Fibroblast of the aortic adventitia (primary cell): ENCODE results near the gene GRIP2. TPM values are rescaled to one million over a fixed set of nuclear protein-coding genes. Genes with fewer than 3 reads are reported as not detected.
"Not testable (repeated sequence)": the region's sequence is repeated elsewhere in the genome, so short reads cannot be mapped to it uniquely, and the experiment has no call there.

Source experiments
- DNase-seq: peaks from one replicate; pipeline ENCODE4 v3.0.0-alpha.2; 2010; ENCODE audit warnings: low read depth
- H3K4me3 ChIP-seq: 2 replicates; pipeline ENCODE4 v1.5.1; 2011; ENCODE audit warnings: low read depth, mild to moderate bottlenecking, control low read depth, low read length, moderate library complexity
- CTCF ChIP-seq: IDR thresholded peaks from 2 replicates; pipeline ENCODE4 v1.5.1; 2011; ENCODE audit warnings: mild to moderate bottlenecking, low read length, control low read depth, inconsistent platforms; ENCODE audit not compliant: insufficient read depth
- total RNA-seq: library from RNA; depleted of rRNA; stranded (reverse); fragments of >200 nt; gene quantifications from 2 replicates; pipeline ENCODE4 v1.2.3, GENCODE V29; 2012; ENCODE audit warnings: low replicate concordance

GRIP2 gene
- total RNA-seq, 1 donor, result 0.90 TPM

GRCh38 chr3:14518432-14518802, 21.7 kb downstream of the GRIP2 start:
- TF ChIP-seq CTCF, result no peak
- H3K4me3 ChIP-seq, result no peak overlapping the region
- DNase-seq, result no peak

GRCh38 chr3:14517601-14518431, 22.3 kb downstream of the GRIP2 start:
- TF ChIP-seq CTCF, result no peak
- DNase-seq, result no peak
- H3K4me3 ChIP-seq, result no peak overlapping the region

GRCh38 chr3:14516738-14517345, 23.3 kb downstream of the GRIP2 start:
- no peak overlapping the region for H3K4me3 ChIP-seq
- TF ChIP-seq CTCF, result no peak
- no peak for DNase-seq

- DNase-seq, H3K4me3 ChIP-seq: not testable (repeated sequence)
These were observed 24.6 kb downstream of the GRIP2 start for GRCh38 chr3:14515526-14515925.

GRCh38 chr3:14514323-14514720, 25.8 kb downstream of the GRIP2 start:
- DNase-seq, result no peak
- H3K4me3 ChIP-seq, result no peak overlapping the region
- no peak for TF ChIP-seq CTCF

- TF ChIP-seq CTCF, result no peak
- H3K4me3 ChIP-seq, result no peak overlapping the region
- no peak for DNase-seq
These were observed 26.4 kb downstream of the GRIP2 start for GRCh38 chr3:14513566-14514322.

GRCh38 chr3:14512942-14513327, 27.2 kb downstream of the GRIP2 start:
- TF ChIP-seq CTCF, result no peak
- no peak for DNase-seq

More at GRCh38 chr3:14512942-14513327, 27.2 kb downstream of the GRIP2 start:
- H3K4me3 ChIP-seq, result no peak overlapping the region
